ENCODE measurements around the gene SCN2B.
"Not testable (repeated sequence)": the region's sequence is repeated elsewhere in the genome, so short reads cannot be mapped to it uniquely, and the experiment has no call there.

SCN2B gene

GRCh38 chr11:118206391-118207031 is 30.1 kb upstream of the SCN2B start:
- DNase-seq (ENCODE audit: low read depth, low spot score): no peak

GRCh38 chr11:118205606-118206378 is 29.4 kb upstream of the SCN2B start:
- no peak for DNase-seq (ENCODE audit: low read depth, low spot score)

- no peak for DNase-seq (ENCODE audit: low read depth, low spot score)
Observed at GRCh38 chr11:118202599-118203422, 26.4 kb upstream of the SCN2B start.

- DNase-seq (ENCODE audit: low read depth, low spot score): no peak
Observed at GRCh38 chr11:118201966-118202365, 25.5 kb upstream of the SCN2B start.

- DNase-seq (ENCODE audit: low read depth, low spot score): no peak
Observed at GRCh38 chr11:118200901-118201680, 24.7 kb upstream of the SCN2B start.

- no peak for DNase-seq (ENCODE audit: low read depth, low spot score)
Observed at GRCh38 chr11:118200497-118200896, 24.1 kb upstream of the SCN2B start.

DNA sequence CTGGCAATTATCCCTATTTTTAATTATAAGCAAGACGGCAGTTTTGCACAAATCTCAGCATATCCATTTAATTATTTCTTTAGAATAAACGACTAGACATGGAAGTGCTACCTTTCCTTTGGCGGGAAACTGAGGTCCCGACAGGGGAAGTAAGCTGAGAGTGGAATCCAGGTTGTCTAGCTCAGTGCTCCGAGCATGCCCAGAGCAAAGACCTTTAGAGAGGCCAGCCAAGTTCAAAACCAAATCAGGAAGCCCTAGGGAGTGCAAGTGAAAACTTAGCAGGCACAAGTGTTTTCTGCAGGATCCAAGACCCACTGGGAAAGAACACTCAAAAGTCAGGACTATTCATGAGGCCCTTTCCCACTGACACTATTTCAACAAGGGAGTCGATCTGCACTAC is 22.7 kb upstream of the SCN2B start:
- no peak for DNase-seq (ENCODE audit: low read depth, low spot score)

- DNase-seq (ENCODE audit: low read depth, low spot score): peak; percentile 13
Observed at GRCh38 chr11:118198370-118198769, 21.9 kb upstream of the SCN2B start.

- DNase-seq (ENCODE audit: low read depth, low spot score): no peak
Observed at GRCh38 chr11:118194835-118195627, 18.6 kb upstream of the SCN2B start.

DNA sequence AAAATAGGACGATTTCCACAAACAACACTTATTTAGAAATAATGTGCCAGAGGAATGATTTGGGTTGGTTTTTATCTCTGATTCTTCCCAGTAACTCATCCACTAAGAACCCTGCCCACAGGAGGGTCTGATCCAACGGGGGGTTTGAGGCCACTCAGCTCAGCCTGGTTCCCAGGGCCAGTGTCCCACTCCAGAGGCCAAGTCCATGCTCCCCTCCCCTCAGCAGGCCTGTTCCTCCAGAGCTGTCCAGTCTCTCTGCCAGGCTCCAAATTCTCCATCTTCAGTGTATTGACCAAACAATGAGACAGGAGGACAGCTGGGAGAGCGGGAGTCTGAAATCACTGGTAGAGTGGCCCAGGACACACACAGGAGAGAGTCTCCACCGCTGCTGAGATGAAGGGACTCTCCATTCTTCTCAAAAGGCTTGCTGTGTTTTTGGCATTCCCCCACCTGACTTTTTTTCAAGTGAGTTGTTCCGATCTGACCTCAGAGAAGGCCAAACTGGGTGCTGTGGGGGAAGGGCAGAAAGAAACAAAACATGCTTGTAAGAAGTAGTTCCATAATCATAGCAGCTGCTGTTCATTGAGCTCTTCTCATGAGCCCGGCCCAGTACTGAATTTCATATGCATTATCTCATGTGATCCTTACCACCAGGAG is 17.6 kb upstream of the SCN2B start:
- no peak for DNase-seq (ENCODE audit: low read depth, low spot score)

DNA sequence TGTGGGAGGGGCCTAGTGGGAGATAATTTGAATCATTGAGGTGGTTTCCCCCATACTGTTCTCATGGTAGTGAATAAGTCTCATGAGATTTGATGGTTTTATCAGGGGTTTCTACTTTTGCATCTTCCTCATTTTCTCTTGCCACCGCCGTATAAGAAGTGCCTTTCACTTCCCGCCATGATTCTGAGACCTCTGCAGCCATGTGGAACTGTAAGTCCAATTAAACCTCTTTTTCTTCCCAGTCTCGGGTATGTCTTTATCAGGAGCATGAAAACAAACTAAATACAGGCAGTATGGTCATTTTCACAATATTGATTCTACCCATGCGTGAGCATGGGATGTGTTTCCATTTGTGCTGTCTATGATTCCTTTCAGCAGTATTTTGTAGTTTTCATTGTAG is 16.4 kb upstream of the SCN2B start:
- not testable (repeated sequence) for DNase-seq (ENCODE audit: low read depth, low spot score)

DNA sequence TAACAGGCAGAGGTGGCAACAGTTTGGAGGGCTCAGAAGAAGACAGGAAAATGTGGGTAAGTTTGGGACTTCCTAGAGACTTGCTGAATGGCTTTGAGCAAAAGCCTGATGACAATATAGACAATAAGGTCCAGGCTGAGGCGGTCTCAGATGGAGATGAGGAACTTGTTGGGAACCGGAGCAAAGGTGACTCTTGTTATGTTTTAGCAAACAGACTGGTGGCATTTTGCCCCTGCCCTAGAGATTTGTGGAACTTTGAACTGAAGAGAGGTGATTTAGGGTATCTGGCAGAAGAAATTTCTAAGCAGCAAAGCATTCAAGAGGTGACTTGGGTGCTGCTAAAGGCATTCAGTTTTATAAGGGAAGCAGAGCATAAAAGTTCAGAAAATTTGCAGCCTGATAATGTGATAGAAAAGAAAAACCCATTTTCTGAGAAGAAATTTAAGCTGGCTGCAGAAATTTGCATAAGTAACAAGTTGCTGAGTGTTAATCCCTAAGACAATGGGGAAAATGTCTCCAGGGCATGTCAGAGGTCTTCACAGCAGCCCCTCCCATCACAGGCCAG is 14.6 kb upstream of the SCN2B start:
- not testable (repeated sequence) for DNase-seq (ENCODE audit: low read depth, low spot score)

- no peak for DNase-seq (ENCODE audit: low read depth, low spot score)
Observed at GRCh38 chr11:118186346-118187107, 10.1 kb upstream of the SCN2B start.

GRCh38 chr11:118184784-118185579 is 8.5 kb upstream of the SCN2B start:
- no peak for DNase-seq (ENCODE audit: low read depth, low spot score)

- not testable (repeated sequence) for DNase-seq (ENCODE audit: low read depth, low spot score)
Observed at GRCh38 chr11:118183691-118184090, 7.3 kb upstream of the SCN2B start.

DNA sequence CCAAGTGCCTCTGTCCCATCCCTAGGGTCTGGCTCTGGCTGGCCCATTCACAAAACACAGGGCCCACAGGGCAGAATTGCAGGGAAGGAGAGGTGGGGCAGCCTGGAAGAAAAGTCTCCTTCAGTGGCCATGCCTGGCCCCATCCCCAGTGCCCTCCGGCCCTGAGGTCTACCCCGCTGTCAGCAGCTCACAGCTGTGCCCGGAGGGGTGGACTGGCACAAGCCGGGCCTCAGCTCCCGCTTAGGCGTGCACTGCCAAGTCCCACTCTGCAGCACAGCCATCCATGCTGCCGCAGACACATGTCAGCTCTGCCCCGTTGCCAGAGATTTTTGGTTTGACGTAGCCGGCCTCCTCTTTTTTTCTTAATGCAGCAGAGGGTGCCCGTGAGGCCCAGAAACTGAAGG is 3.9 kb upstream of the SCN2B start:
- DNase-seq (ENCODE audit: low read depth, low spot score): no peak

DNA sequence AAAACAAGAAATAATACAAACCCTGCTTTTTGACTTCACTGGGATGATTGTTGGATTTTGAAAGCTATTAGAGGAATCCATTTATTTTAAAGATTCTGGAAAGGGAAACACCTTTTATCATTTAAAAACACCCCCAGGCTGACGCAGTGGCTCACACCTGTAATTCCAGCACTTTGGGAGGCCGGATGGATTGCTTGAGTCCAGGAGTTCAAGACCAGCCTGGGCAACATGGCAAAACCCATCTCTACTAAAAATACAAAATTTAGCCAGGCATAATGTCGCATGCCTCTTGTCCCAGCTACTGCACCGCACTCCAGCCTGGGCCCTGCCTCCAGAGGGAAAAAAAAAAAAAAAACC is 317 bp upstream of the SCN2B start:
- no peak for DNase-seq (ENCODE audit: low read depth, low spot score)
